ENCODE measurements around the gene ING3. TPM values are rescaled to one million over a fixed set of nuclear protein-coding genes. Genes with fewer than 3 reads are reported as not detected.

The ING3 gene
- total RNA-seq, 2 experiments from 2014 or later: 12.5 to 22.2 TPM

- ChIA-PET POLR2A (interaction anchor here (1.4 kb wide), 1 partner anchor 113 kb away, joined by 3 read pairs; no protein-coding TSS in a partner anchor), CTCF (ENCODE audit: unreplicated experiment) (no interaction called here)
- BruUV-seq (replicated peaks): no TSS peak
- Histone ChIP-seq H3K27ac (ENCODE audit: low read depth, low read length, poor library complexity, severe bottlenecking) (no peak overlapping the region), H4K20me1 (ENCODE audit: insufficient read depth, low read length) (no peaks in the 10 kb centered on the region), H3K9me3 (ENCODE audit: low read length) (no peaks in the 10 kb centered on the region), H3K36me3 (ENCODE audit: insufficient read depth, low read length) (no peaks in the 10 kb centered on the region), H3K79me2 (ENCODE audit: insufficient read depth, low read depth, low read length) (no peaks in the 10 kb centered on the region), H3K4me2 (ENCODE audit: low read length) (no peak overlapping the region), H3K4me1 (ENCODE audit: insufficient read depth, low read length, poor library complexity, severe bottlenecking) (peaks cover 7% of the 10 kb centered on the region), H3K9me2 (ENCODE audit: insufficient read depth, low read length) (no peaks in the 10 kb centered on the region), H3K4me3 (ENCODE audit: low read depth, low read length, poor library complexity, severe bottlenecking) (no peak overlapping the region), H2AFZ (ENCODE audit: low read length) (no peak overlapping the region)
- DNase-seq (ENCODE audit: low spot score): no peak
- TF ChIP-seq CTCF (conservative IDR thresholded peaks at IDR 0.05; ENCODE audit: low read length) (no peak), EZH2phosphoT487 (IDR thresholded peaks at IDR 0.05; ENCODE audit: borderline replicate concordance, low read depth, low read length) (no peak)
- intact Hi-C loops (cut with micrococcal nuclease; ENCODE audit: unreplicated experiment): no loop called here
Measured at GRCh38 chr7:120991161-120991560, 40.6 kb downstream of the ING3 start.

GRCh38 chr7:120991581-120991980 lies 41.0 kb downstream of the ING3 start:
- Histone ChIP-seq H2AFZ (ENCODE audit: low read length) (no peak overlapping the region), H4K20me1 (ENCODE audit: insufficient read depth, low read length) (no peaks in the 10 kb centered on the region), H3K4me3 (ENCODE audit: low read depth, low read length, poor library complexity, severe bottlenecking) (no peak overlapping the region), H3K79me2 (ENCODE audit: insufficient read depth, low read depth, low read length) (no peaks in the 10 kb centered on the region), H3K4me1 (ENCODE audit: insufficient read depth, low read length, poor library complexity, severe bottlenecking) (peaks cover 7% of the 10 kb centered on the region), H3K36me3 (ENCODE audit: insufficient read depth, low read length) (no peaks in the 10 kb centered on the region), H3K4me2 (ENCODE audit: low read length) (no peak overlapping the region), H3K27ac (ENCODE audit: low read depth, low read length, poor library complexity, severe bottlenecking) (no peak overlapping the region), H3K9me2 (ENCODE audit: insufficient read depth, low read length) (no peaks in the 10 kb centered on the region), H3K9me3 (ENCODE audit: low read length) (no peaks in the 10 kb centered on the region)
- TF ChIP-seq CTCF (conservative IDR thresholded peaks at IDR 0.05; ENCODE audit: low read length) (no peak), EZH2phosphoT487 (IDR thresholded peaks at IDR 0.05; ENCODE audit: borderline replicate concordance, low read depth, low read length) (no peak)
- ChIA-PET CTCF (ENCODE audit: unreplicated experiment) (no interaction called here), POLR2A (interaction anchor here (1.4 kb wide), 1 partner anchor 113 kb away, joined by 3 read pairs; no protein-coding TSS in a partner anchor)
- no peak for DNase-seq (ENCODE audit: low spot score)
- intact Hi-C loops (cut with micrococcal nuclease; ENCODE audit: unreplicated experiment): no loop called here
- no TSS peak for BruUV-seq (replicated peaks)

GRCh38 chr7:120992272-120992964 lies 41.8 kb downstream of the ING3 start:
- no peaks in the 10 kb centered on the region for H3K9me3 ChIP-seq (ENCODE audit: low read length)
- H2AFZ ChIP-seq (ENCODE audit: low read length): no peak overlapping the region
- H3K79me2 ChIP-seq (ENCODE audit: insufficient read depth, low read depth, low read length): no peaks in the 10 kb centered on the region
- no peak overlapping the region for H3K4me2 ChIP-seq (ENCODE audit: low read length)
- intact Hi-C loops (cut with micrococcal nuclease; ENCODE audit: unreplicated experiment): no loop called here
- no peaks in the 10 kb centered on the region for H3K36me3 ChIP-seq (ENCODE audit: insufficient read depth, low read length)
- no peak overlapping the region for H3K4me3 ChIP-seq (ENCODE audit: low read depth, low read length, poor library complexity, severe bottlenecking)
- no peak overlapping the region for H3K27ac ChIP-seq (ENCODE audit: low read depth, low read length, poor library complexity, severe bottlenecking)
- H4K20me1 ChIP-seq (ENCODE audit: insufficient read depth, low read length): no peaks in the 10 kb centered on the region
- CTCF ChIA-PET (ENCODE audit: unreplicated experiment): no interaction called here
- DNase-seq (ENCODE audit: low spot score): no peak
- no peaks in the 10 kb centered on the region for H3K9me2 ChIP-seq (ENCODE audit: insufficient read depth, low read length)
- no peak for TF ChIP-seq EZH2phosphoT487 (IDR thresholded peaks at IDR 0.05; ENCODE audit: borderline replicate concordance, low read depth, low read length)
- no peak for TF ChIP-seq CTCF (conservative IDR thresholded peaks at IDR 0.05; ENCODE audit: low read length)
- no TSS peak for BruUV-seq (replicated peaks)
- peaks cover 7% of the 10 kb centered on the region for H3K4me1 ChIP-seq (ENCODE audit: insufficient read depth, low read length, poor library complexity, severe bottlenecking)
- POLR2A ChIA-PET: interaction anchor here (0.7 to 1.4 kb wide), 2 partner anchors 112 to 151 kb away, joined by 3 read pairs; no protein-coding TSS in a partner anchor

All from OCI-LY7 (cell line).